GM18526 (cell line): ENCODE measurements around the gene PNMA8B.

Experiments
- POLR2A ChIP-seq: IDR thresholded peaks from 3 replicates; pipeline ENCODE4 v1.6.1; 2011; ENCODE audit not compliant: insufficient read length; ENCODE audit errors: extremely low read depth

PNMA8B gene

DNA sequence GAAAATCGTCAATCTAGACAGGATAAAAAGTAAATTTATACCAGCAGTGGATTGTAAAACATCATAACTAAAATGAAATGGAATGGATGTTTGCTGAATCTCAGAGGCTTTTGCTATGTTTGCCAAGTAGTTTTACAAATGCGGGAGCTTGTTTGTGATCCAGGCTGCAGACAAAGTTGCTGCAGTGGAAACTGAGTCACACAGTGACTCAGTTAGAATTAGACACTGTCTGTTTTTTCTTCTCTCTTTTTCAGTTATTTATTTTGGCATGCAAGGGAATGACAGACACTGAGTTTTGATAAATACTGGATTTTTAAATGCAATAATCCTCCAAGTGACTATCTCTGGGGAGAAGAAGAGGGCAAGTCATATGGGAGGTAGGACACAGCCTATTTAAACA lies 19.7 kb downstream of the PNMA8B start:
- no peak for TF ChIP-seq POLR2A

DNA sequence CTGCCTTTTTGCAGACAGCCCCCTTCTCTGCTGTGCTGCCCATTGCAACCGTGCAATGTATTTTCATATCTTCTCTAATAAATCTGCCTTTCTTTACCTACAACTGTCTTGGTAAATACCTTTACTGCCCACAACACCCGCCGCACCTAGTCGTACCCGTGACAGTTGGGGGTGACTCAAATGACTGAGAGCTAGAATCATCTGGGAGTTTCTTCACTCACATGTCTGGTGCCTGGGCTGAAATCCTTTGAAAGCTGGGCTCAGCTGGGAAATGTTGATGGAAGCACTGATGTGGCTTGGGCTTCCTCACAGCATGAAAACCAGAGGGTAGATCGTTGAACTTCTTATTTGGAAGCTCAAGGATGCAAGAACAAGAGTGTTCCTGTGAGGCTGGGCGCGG lies 21.5 kb downstream of the PNMA8B start:
- TF ChIP-seq POLR2A: no peak

DNA sequence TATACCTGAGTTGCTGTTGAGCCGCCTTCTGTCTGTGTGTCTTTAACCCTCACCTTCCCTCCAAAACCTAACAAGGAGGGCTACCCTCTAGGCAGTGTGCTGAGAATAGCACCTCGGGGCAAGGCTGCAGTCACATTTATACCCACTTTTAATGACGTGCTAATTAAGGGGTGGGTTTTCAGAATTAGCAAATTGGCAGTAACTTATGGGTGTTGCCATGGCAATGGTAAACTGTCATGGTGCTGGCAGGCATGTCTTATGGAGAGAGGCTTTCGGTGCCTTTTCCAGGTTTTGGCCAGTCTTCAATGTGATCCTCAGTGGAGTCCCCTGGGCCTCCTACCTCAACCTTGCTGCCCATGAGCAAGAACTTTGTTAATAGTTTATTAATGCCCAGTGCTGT lies 23.1 kb downstream of the PNMA8B start:
- no peak for TF ChIP-seq POLR2A

DNA sequence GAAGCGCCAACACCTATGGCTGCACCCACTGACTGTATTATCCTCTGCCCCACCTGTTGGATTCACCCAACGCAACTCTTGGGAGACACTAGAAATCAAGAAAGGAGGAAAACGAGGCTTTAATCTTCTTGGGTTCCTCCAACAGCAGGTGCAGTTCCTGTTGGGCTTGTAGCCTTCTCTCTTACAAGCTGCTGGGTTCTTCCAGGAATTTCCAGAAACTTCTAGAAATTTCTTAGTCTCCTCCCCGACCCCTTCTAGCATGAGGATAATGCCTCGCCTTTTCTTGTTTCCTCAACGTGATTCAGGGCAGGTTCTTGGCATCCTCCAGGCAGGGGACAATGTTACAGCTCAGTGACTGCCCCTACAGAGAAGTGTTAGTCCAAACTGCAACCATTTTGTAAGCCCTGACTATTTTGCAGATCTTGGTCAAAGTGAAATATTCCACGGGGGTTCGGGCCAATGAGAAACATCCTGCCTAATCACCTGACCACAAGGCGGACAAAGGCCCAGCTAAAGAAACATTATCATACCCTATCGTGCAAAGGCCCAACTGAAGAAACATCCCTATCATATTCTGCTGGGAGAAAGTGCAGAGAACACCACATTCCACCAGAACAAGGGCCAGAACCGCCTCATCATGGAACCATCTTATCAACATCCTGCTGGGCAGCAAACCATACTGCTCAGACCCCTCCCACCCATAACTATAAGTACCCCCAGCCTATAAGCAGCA lies 23.7 kb downstream of the PNMA8B start:
- TF ChIP-seq POLR2A: no peak

GRCh38 chr19:46471116-46471733 lies 24.4 kb downstream of the PNMA8B start, which contains the start of gene PNMA8A:
PNMA8A (minus strand) TSS chr19:46471563; CDS start chr19:46471035, 528 bp downstream.
- TF ChIP-seq POLR2A: no peak

DNA sequence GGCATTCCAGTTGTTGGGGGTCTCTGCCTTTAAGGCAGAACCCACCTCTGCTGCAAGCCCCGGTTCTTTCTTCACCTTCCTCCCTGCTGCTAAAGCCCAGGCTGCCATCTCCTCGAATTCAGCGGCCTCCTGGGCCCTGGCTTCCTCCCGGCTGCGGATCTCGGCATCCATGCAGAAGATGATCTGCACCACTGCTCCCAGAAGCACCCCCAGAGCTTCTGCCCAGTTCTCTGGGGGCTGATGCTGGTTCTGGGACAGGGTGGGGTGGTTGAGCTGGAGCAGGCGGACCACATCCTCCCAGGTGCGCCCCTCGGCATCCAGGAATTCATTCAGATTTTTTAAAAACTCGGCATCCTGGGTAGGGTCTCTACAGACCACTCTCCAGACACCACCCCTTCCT lies 25.3 kb downstream of the PNMA8B start:
- no peak for TF ChIP-seq POLR2A

- no peak for TF ChIP-seq POLR2A
These were observed 26.0 kb downstream of the PNMA8B start for GRCh38 chr19:46469541-46470185.

DNA sequence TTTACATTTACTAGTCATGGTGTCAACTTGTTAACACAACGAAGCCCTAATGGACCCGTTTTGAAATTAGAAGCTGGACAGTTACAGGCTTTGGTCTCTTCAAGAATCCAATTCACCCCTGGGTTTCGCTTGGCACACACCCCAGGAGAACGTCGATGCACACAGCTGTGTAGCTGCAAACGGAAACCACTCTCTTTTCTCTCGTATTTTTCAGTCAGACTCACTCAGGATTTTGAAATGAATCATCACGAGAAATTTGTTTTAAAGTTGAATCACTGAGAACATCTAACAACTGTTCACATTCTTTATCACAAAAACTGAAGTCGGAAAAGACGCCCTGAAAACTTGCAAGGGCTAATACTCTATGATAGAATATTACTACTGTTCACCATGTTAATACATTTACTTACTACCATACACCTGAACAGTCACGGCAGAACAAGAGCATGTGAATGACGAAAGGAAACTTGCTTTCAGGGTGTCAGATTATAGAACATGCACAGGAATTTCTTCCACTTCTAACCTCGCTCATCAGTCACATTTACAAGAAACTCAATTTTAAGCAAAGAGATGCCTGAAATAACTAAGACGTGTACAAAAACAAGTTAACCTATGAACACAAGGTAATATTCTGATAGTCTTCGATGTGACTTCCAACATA lies 29.0 kb downstream of the PNMA8B start:
- TF ChIP-seq POLR2A: no peak

DNA sequence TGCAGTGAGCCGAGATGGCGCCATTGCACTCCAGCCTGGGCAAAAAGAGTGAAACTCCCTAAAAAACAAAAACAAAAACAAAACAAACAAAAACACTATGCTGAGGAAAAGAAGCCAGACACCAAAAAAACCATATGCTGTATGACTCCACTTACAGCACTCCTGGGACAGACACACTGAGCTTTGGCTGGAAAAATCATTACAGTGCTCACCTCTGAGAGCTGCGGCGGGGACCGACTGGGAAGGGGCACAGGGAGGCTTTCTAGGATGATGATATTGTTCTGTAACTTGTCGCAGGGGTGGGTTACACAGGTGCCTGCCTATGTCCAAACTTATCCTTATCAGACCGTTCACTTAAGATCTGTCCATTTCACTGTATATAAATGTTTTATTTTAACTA lies 32.2 kb downstream of the PNMA8B start:
- TF ChIP-seq POLR2A: no peak

DNA sequence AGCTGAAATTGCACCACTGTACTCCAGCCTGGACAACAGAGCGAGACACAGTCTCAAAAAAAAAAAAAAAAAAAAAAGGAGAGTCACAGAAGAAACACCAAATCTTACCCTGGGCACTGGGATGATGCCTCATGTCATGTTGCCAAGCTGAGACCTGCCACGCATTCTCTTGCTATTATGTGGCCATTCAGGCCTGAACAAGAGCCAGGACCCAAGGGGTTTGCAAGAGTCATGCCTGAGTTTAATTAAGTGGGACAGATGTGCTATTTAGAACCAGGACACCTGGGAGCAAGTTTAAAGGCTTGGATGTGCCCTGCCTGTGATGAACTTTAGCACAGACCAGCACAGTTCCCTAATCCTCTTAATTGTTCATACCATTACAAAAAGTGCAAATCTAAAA lies 34.1 kb downstream of the PNMA8B start:
- no peak for TF ChIP-seq POLR2A

DNA sequence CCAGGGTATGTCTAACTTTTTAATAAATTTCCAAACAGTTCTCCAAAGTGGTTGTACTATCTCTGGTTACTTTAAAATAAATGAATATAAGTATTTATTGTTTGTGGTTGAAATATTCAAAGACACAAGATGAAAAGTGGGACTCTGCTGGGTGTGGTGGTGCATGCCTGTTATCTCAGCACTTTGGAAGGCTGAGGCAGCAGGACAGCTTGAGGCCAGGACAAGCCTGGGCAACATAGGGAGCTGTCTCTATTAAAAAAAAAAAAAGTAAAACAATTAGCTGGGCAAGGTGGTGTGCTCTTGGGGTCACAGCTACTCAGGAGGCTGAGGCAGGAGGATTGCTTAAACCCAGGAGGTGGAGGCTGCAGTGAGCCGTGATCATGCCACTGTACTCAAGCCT lies 34.7 kb downstream of the PNMA8B start:
- TF ChIP-seq POLR2A: no peak

DNA sequence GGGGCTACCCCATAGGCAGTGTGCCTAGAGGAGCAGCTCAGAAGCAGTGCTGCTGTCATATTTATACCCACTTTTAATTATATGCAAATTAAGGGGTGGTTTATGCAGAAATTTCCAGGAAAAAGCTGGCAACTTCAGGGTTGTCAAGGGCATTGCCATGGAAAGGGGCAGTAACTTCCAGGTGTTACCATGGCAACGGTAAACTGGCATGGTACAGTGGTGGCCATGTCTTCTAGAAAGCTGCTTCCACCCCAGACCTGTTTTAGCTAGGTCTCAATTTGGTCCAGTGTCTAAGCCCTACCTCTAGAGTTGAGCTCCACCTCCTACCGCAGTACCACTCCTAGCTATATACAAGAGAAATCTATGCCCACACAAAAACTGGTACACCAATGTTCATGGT lies 35.6 kb downstream of the PNMA8B start:
- TF ChIP-seq POLR2A: no peak

- no peak for TF ChIP-seq POLR2A
These were observed 38.7 kb downstream of the PNMA8B start for GRCh38 chr19:46456930-46457329.

- no peak for TF ChIP-seq POLR2A
These were observed 41.4 kb downstream of the PNMA8B start for GRCh38 chr19:46454244-46454643.

DNA sequence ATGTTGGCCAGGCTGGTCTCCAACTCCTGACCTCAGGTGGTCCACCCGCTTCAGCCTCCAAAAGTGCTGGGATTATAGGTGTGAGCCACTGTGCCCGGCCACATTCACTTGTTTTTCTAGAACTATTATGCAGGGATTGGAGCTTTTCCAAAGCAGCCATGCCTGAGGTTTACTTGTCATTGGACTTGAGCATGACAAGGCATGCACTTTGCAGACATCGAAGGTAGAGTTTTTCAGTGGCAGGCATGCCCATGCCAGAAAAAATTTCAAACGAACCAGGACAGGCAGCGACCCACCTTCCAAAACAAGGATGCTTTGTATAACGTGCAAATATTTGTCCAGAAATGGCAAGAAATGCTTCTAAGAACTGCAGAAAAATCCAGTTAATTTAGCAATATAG lies 42.0 kb downstream of the PNMA8B start:
- no peak for TF ChIP-seq POLR2A

GRCh38 chr19:46452186-46452585 lies 43.5 kb downstream of the PNMA8B start:
- no peak for TF ChIP-seq POLR2A
